Measurements from ENCODE around the gene TMF1.

- TF ChIP-seq CTCF (IDR thresholded peaks at IDR 0.05): no peak
- no peak for TF ChIP-seq POLR2AphosphoS5 (IDR thresholded peaks at IDR 0.05)
Observed at GRCh38 chr3:69088063-69088462, 35.9 kb upstream of the TMF1 start.
